ENCODE results near the gene ANKMY1.

GRCh38 chr2:240567137-240567871 is 9.5 kb upstream of the ANKMY1 start:
- TF ChIP-seq EZH2 (IDR thresholded peaks at IDR 0.05; ENCODE audit: insufficient read depth, poor library complexity, severe bottlenecking) (no peak), EZH2phosphoT487 (IDR thresholded peaks at IDR 0.05; ENCODE audit: insufficient read depth, low read depth) (no peak)
